Amygdala (tissue), 56 donors: ENCODE measurements around the gene TRIB2.
A peak's percentile ranks its signal among the peaks of the same experiment; 100 is the strongest.

Experiments used
- DNase-seq, 56 donors: peaks; one replicate each; lab custom pipeline; 2025; lab: John Stamatoyannopoulos, UW

TRIB2 gene

GRCh38 chr2:12718711-12719399 lies 2.1 kb downstream of the TRIB2 start:
- no peak for DNase-seq

GRCh38 chr2:12719400-12720277 lies 2.9 kb downstream of the TRIB2 start:
- DNase-seq: peak in 1 of 56 donors; percentile 41

- no peak for DNase-seq
Measured at GRCh38 chr2:12720278-12720620, 3.5 kb downstream of the TRIB2 start.

- no peak for DNase-seq
Measured at GRCh38 chr2:12720754-12721378, 4.1 kb downstream of the TRIB2 start.

- peak in 4 of 56 donors; percentile 10 to 35 (median 17) for DNase-seq
Measured at GRCh38 chr2:12721566-12722446, 5.1 kb downstream of the TRIB2 start.

- DNase-seq: no peak
Measured at GRCh38 chr2:12722447-12723316, 5.9 kb downstream of the TRIB2 start.

- no peak for DNase-seq
Measured at GRCh38 chr2:12723736-12724463, 7.2 kb downstream of the TRIB2 start.

GRCh38 chr2:12725233-12726187 lies 8.8 kb downstream of the TRIB2 start:
- no peak for DNase-seq

GRCh38 chr2:12726271-12726670 lies 9.5 kb downstream of the TRIB2 start:
- DNase-seq: no peak

GRCh38 chr2:12727065-12727464 lies 10.3 kb downstream of the TRIB2 start:
- no peak for DNase-seq

- DNase-seq: no peak
Measured at GRCh38 chr2:12727641-12728040, 10.9 kb downstream of the TRIB2 start.

GRCh38 chr2:12728221-12728777 lies 11.6 kb downstream of the TRIB2 start:
- no peak for DNase-seq

- no peak for DNase-seq
Measured at GRCh38 chr2:12730265-12730664, 13.5 kb downstream of the TRIB2 start.

- no peak for DNase-seq
Measured at GRCh38 chr2:12731701-12732280, 15.1 kb downstream of the TRIB2 start.

- no peak for DNase-seq
Measured at GRCh38 chr2:12732651-12733050, 15.9 kb downstream of the TRIB2 start.

- DNase-seq: peak in 22 of 56 donors; percentile 21 to 79 (median 42)
Measured at GRCh38 chr2:12733846-12734245, 17.1 kb downstream of the TRIB2 start.
